Heart right ventricle (tissue), 16 donors: Measurements from ENCODE around the gene PDZD8. TPM values are rescaled to one million over a fixed set of nuclear protein-coding genes. Genes with fewer than 3 reads are reported as not detected.
"Not testable (repeated sequence)": the region's sequence is repeated elsewhere in the genome, so short reads cannot be mapped to it uniquely, and the experiment has no call there.

Source experiments
- ATAC-seq, 8 donors: fragments of 200-7000 bp; cut with Tn5 transposase; one replicate each; pipeline ENCODE4 v1.9.1; 2020; ENCODE audit warnings: mild to moderate bottlenecking in 8 of 8, moderate library complexity in 8 of 8, moderate number of reproducible peaks in 1 of 8
- DNase-seq, 2 donors: peaks; one replicate each; pipeline ENCODE4 v3.0.0-alpha.2; 2020
- H3K27ac ChIP-seq, 10 donors: fragments of 200-600 bp; sonication (generic) in 2 of 10; one replicate each; pipeline versions ENCODE4 v1.5.0 to v1.8.0; 2020 to 2022; ENCODE audit warnings: mild to moderate bottlenecking in 3 of 10
- H3K27me3 ChIP-seq, 7 donors: fragments of 200-600 bp; one replicate each; pipeline ENCODE4 v1.8.0; 2021 to 2022; ENCODE audit warnings: mild to moderate bottlenecking in 2 of 7
- H3K36me3 ChIP-seq, 9 donors: fragments of 200-600 bp; sonication (generic) in 1 of 9; one replicate each; pipeline versions ENCODE4 v1.5.0 to v1.8.0; 2020 to 2022; ENCODE audit warnings: mild to moderate bottlenecking in 2 of 9
- H3K4me1 ChIP-seq, 9 donors: fragments of 200-600 bp; sonication (generic) in 1 of 9; one replicate each; pipeline versions ENCODE4 v1.5.0 to v1.8.0; 2020 to 2022; ENCODE audit warnings: mild to moderate bottlenecking in 4 of 9
- H3K4me3 ChIP-seq, 10 donors: fragments of 200-600 bp; sonication (generic) in 2 of 10; one replicate each; pipeline versions ENCODE4 v1.5.0 to v1.8.0; 2020 to 2022; ENCODE audit warnings: mild to moderate bottlenecking in 7 of 10, moderate library complexity in 2 of 10
- H3K9me3 ChIP-seq, 11 donors: fragments of 200-600 bp in 10 of 11; sonication (generic) in 2 of 11; one replicate each; pipeline versions ENCODE4 v1.5.0 to v1.8.0; 2013 to 2022; ENCODE audit warnings: mild to moderate bottlenecking in 2 of 11, control low read depth in 1 of 11, moderate library complexity in 1 of 11
- WGBS, 2 donors: extraction: QIAGEN DNeasy Blood & Tissue Kit; methylation state at CpG; one replicate each; pipeline ENCODE4 v1.1.7; 2013; ENCODE audit warnings: inconsistent platforms in 1 of 2; 5-methylcytosine and 5-hydroxymethylcytosine counted together
- intact Hi-C, 10 donors: fragments of 100-400 bp; cut with DNase I; formaldehyde crosslinking; loops; one replicate each; pipeline versions ENCODE4 v1.11.1 to v1.14.2; 2022
- polyA plus RNA-seq, 2 donors: library from polyadenylated mRNA; stranded (reverse); fragments of 200-250 nt; gene quantifications; one replicate each; pipeline ENCODE4 v1.2.3, GENCODE V29; 2013
- total RNA-seq, 10 donors: library from RNA; stranded (reverse); fragmentation: NEBNext Ultra II Directional in 3 of 10; extraction: Animal tissue kit (Norgen Biotek cat#: 25700) in 3 of 10; gene quantifications; one replicate each; pipeline versions ENCODE4 v1.2.1 to v1.2.4, GENCODE V29; 2021 to 2023
- TF ChIP-seq, protein P1 (sequence below), 9 donors: fragments of 200-600 bp; sonication (generic) in 2 of 9; IDR thresholded peaks; one replicate each; pipeline versions ENCODE4 v1.5.0 to v1.8.0; 2021 to 2022; ENCODE audit warnings: antibody characterized with exemption in 9 of 9, mild to moderate bottlenecking in 5 of 9, moderate library complexity in 1 of 9
- donor health status: Arrhythmogenic right ventricular cardiomyopathy.
- donor health status: ischemic (EF 13 %, LVEDD 7.1; RV severe dilation, severe dysfunction).
- donor health status: healthy with polysubstance abuse.
- donor health status: DM: no; HTN: yes; CAD: no.
- donor health status: DM: no; HTN: no; CAD: no.
- donor health status: ischemic (EF 25% LVEDD 6.9; RV normal size, moderate dysfunction).
- donor health status: ischemic (EF 25% LVEDD 5.7; RV mildly dilated, moderate dysfunction).
- donor health status: healthy.
- donor health status: DM: yes; HTN: yes; CAD: no.
- donor health status: Ischemic cardiomyopathy.
- donor health status: ischemic (EF 35%, LVEDD 5.7; RV mildly dilated, moderate dysfunction).
- donor health status: nonischemic (EF 11% LVEDD 7.7; RV severe dilation, severe dysfunction).
- donor health status: DM: yes; HTN: yes; CAD: no.
- donor health status: PGD.
- donor health status: ischemic (EF 29% LVEDD 5.4; RV normal size, mild dysfunction).
- donor health status: nonischemic (EF 23%, LVEDD 6.1; RV moderate dilation, normal function).

PDZD8 gene
- total and polyA plus RNA-seq, 12 donors = 2.0 to 31.3 (median 22.7) TPM

DNA sequence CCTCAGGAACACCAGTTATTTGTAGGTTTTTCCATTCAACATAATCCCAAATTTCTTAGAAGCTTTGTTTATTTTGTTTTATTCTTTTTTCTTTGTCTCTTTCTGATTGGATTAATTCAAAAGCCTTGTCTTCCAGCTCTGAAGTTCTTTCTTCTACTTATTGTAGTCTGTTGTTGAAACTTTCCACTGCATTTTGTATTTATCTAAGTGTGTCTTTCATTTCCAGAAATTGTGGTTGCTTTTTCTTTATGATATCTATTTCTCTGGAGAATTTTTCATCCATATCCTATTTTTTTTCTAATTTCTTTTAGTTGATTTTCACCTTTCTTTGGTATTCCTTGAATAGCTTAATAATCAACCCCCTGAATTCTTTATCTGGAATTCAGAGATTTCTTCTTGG is 75.8 kb downstream of the PDZD8 start:
- peaks cover 0 to under 1% (median 0%) of the 10 kb centered on the region in 9 donors for H3K36me3 ChIP-seq
- H3K4me1 ChIP-seq = no peaks in the 10 kb centered on the region
- peaks cover 0 to 31% (median 5%) of the 10 kb centered on the region in 11 donors for H3K9me3 ChIP-seq
- TF ChIP-seq, protein P1, sequence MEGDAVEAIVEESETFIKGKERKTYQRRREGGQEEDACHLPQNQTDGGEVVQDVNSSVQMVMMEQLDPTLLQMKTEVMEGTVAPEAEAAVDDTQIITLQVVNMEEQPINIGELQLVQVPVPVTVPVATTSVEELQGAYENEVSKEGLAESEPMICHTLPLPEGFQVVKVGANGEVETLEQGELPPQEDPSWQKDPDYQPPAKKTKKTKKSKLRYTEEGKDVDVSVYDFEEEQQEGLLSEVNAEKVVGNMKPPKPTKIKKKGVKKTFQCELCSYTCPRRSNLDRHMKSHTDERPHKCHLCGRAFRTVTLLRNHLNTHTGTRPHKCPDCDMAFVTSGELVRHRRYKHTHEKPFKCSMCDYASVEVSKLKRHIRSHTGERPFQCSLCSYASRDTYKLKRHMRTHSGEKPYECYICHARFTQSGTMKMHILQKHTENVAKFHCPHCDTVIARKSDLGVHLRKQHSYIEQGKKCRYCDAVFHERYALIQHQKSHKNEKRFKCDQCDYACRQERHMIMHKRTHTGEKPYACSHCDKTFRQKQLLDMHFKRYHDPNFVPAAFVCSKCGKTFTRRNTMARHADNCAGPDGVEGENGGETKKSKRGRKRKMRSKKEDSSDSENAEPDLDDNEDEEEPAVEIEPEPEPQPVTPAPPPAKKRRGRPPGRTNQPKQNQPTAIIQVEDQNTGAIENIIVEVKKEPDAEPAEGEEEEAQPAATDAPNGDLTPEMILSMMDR (IDR thresholded peaks at IDR 0.05) = no peak
- ATAC-seq (no peak), DNase-seq (no peak)
- intact Hi-C loops = no loop called here
- H3K27ac ChIP-seq = no peak overlapping the region
- H3K27me3 ChIP-seq = no peaks in the 10 kb centered on the region
- H3K4me3 ChIP-seq = no peak overlapping the region

DNA sequence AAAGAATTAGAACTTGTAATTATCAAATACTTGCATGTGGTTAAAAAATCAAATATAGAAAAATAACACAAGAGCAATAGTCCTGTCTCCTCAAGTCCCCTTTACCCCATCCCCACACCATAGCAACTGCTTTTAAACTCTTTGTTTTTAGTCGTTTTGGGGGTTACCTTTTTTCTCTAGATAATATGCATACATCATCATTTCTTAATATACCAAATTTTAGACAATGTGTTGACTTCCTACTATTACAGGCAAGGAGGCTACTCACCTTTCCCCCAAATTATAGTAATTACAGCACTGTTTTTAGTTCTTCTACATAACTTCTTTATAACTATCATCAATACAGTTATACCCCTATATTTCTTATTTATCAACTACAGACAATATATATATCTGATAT is 77.0 kb downstream of the PDZD8 start:
- Histone ChIP-seq H3K9me3 (peaks cover 0 to 27% (median 5%) of the 10 kb centered on the region in 11 donors), H3K4me3 (no peak overlapping the region), H3K4me1 (peaks cover 0 to 5% (median 0%) of the 10 kb centered on the region in 9 donors), H3K27ac (no peak overlapping the region), H3K36me3 (no peaks in the 10 kb centered on the region), H3K27me3 (no peaks in the 10 kb centered on the region)
- 83 to 94% methylated on average over 1 of the region's 1 CpG for WGBS, 2 donors
- intact Hi-C loops = no loop called here
- TF ChIP-seq, protein P1 (IDR thresholded peaks at IDR 0.05) = no peak
- DNase-seq (no peak), ATAC-seq (no peak)

DNA sequence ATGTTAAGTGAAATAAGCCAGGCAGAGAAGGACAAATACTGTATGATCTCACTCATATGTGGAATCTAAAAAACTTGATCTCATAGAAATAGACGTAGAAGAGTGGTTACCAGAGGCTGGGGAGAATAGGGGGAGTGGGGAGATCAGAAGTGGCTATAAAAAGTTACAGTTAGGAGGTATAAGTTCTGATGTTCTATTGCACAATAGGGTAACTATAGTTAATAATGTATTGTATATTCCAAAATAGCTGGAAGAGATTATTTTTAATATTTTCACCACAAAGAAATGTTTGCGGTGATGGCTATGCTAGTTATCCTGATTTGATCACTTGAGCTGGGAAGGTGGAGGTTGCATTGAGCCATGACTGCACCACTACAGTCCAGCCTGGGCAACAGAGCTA is 80.5 kb downstream of the PDZD8 start:
- intact Hi-C loops = no loop called here
- TF ChIP-seq, protein P1 (IDR thresholded peaks at IDR 0.05) = no peak
- DNase-seq (no peak), ATAC-seq (no peak)
- Histone ChIP-seq H3K4me3 (no peak overlapping the region), H3K27ac (no peak overlapping the region), H3K4me1 (peaks cover 0 to 15% (median 0%) of the 10 kb centered on the region in 9 donors), H3K27me3 (no peaks in the 10 kb centered on the region), H3K36me3 (peaks cover 0 to 7% (median under 1%) of the 10 kb centered on the region in 9 donors), H3K9me3 (peaks cover 0 to 11% (median 5%) of the 10 kb centered on the region in 11 donors)
- 97 to 100% methylated on average over 2 of the region's 2 CpGs for WGBS, 2 donors

DNA sequence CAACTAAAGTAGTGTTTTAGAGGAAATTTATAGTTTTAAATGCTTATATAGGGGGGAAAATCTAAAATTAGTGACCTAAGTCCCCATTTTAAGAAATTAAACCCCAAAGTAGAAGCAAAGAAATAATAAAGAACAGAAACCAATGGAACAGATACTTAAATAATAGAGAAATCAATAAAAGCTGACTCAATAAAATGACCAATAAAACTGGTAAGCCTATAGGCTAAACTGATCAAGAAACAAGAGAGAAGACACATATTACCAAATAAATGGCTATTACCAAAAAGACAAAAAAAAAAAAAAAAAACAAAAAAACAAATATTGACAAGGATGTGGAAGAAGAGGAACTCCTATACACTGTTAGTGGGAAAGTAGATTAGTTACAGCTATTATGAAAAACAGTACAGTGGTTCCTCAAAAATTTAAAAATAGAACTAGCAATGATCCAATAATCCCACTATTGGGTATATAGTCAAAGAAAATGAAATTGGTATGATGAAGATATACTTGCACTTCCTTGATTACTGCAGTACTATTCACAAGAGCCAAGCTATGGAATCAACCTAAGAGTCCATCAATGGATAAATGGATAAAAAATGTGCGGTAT is 81.1 kb downstream of the PDZD8 start:
- ATAC-seq (no peak), DNase-seq (no peak)
- Histone ChIP-seq H3K4me1 (peaks cover 0 to 15% (median 0%) of the 10 kb centered on the region in 9 donors), H3K27ac (no peak overlapping the region), H3K36me3 (peaks cover 0 to 13% (median 6%) of the 10 kb centered on the region in 9 donors), H3K4me3 (no peak overlapping the region), H3K27me3 (no peaks in the 10 kb centered on the region), H3K9me3 (peaks cover 0 to 5% (median under 1%) of the 10 kb centered on the region in 11 donors)
- TF ChIP-seq, protein P1 (IDR thresholded peaks at IDR 0.05) = no peak
- 97 to 100% methylated on average over 1 of the region's 1 CpG for WGBS, 2 donors
- intact Hi-C loops = no loop called here

DNA sequence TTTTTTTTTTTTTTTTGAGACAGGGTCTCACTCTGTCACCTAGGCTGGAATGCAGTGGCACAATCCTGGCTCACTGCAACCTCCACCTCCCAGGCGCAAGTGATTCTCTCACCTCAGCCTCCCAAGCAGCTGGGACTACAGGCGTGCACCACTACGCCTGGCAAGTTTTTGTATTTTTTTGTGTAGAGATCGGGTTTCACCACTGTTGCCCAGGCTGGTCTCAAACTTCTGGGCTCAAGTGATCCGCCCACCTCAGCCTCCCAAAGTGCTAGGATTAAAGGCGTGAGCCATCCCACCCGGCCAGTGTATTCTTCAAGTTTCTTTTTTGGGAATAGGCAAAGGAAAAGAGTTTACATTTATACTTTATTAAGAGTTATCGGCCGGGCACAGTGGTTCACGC is 84.4 kb downstream of the PDZD8 start:
- not testable (repeated sequence) for H3K4me3 ChIP-seq

More for the DNA sequence above, 84.4 kb downstream of the PDZD8 start:
- H3K4me1 ChIP-seq = peaks cover 0 to 15% (median 0%) of the 10 kb centered on the region in 9 donors
- intact Hi-C loops, H3K27me3 ChIP-seq, DNase-seq, H3K27ac ChIP-seq, H3K9me3 ChIP-seq, ATAC-seq: not testable (repeated sequence)
- 96 to 97% methylated on average over 10 of the region's 10 CpGs for WGBS, 2 donors
- peaks cover 0 to 36% (median 8%) of the 10 kb centered on the region in 9 donors for H3K36me3 ChIP-seq
